RPMI7951 (cell line): ENCODE measurements around the gene ZNF213. TPM values are rescaled to one million over a fixed set of nuclear protein-coding genes. Genes with fewer than 3 reads are reported as not detected.
A peak's percentile ranks its signal among the peaks of the same experiment; 100 is the strongest.

Experiments used
- DNase-seq: peaks from one replicate; pipeline ENCODE4 v3.0.0-alpha.2; 2012; ENCODE audit warnings: low read depth
- total RNA-seq: library from RNA; depleted of rRNA; stranded (reverse); fragments of >200 nt; shearing (Covaris generic); gene quantifications from 2 replicates; pipeline ENCODE4 v1.2.3, GENCODE V29; 2014; rRNA removed

ZNF213 gene
- 1.6 and 2.0 TPM in 2 replicates for total RNA-seq

DNA sequence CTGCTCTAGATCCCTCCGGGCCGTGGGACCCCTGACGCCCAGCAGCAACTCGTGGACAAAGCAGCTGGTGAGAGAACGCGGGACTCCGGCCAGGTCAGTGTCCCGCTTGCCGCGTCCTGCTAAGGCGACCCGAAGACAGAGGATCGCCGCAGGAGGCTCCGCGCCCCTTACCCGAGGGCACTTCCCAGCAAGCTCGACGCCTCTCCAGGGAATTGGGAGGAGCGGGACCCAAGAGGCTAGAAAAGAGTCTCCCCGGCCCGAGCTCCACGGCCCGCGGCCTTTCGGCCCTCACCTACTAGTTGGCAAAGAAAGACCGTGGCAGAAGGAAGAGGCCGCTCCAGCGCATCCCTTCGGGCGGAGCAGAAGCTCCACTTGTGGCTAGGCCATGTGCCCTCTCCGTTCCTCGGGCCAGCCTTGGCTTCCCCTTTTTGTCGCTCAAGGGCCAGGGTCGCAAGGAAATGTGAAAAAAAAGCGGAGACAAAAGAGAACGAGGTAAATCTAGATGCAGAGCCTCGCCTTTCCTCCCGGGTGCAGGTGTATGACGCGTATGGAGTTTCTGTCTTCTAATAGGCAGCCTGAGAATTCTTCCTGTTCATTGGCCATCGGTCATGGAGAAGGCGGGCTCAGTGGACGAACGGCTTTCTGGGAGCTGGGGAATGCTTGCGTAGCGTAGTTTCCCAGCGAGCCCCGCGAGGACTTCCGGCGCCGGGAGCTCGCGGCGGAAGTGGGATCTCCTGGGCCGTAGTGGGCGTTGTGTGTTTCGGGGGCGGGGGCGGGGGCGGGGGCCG is at the start of gene ZNF213:
ZNF213 (plus strand) TSS at position 692 of the 788 bp plus-strand sequence. CDS start 2,252 bp downstream, outside the sequence.
- DNase-seq, result peak; percentile 97

DNA sequence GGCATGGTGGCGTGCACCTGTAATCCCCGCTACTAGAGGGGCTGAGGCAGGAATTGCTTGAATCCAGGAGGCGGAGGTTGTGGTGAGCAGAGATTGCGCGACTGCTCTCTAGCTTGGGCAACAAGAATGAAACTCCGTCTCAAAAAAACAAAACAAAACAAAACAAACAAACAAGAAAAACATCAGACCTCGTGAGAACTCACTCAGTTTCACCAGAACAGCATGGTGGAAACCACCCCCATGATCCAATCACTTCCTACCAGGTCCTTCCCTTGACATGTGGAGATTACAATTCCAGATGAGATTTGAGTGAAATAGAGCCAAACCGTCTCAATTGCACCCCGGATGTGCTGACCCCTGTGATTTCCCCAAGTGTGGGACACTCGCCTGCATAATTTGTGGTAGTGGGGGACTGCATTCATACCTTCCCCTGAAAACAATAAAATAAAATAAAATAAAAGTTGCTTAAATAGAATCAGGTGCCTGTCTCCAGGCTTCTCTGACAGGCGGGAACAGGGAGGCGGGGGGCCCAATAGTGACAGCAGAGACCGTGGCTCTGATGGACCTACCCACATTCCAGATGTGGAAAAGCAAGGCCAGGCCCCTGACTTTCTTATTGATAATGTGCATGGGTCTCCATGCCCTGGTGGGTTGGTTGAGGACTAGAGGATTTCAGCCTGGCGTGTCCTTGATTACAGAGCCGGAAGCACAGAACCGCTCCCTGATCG is 48.8 kb upstream of the ZNF213 start:
- DNase-seq, result no peak

DNA sequence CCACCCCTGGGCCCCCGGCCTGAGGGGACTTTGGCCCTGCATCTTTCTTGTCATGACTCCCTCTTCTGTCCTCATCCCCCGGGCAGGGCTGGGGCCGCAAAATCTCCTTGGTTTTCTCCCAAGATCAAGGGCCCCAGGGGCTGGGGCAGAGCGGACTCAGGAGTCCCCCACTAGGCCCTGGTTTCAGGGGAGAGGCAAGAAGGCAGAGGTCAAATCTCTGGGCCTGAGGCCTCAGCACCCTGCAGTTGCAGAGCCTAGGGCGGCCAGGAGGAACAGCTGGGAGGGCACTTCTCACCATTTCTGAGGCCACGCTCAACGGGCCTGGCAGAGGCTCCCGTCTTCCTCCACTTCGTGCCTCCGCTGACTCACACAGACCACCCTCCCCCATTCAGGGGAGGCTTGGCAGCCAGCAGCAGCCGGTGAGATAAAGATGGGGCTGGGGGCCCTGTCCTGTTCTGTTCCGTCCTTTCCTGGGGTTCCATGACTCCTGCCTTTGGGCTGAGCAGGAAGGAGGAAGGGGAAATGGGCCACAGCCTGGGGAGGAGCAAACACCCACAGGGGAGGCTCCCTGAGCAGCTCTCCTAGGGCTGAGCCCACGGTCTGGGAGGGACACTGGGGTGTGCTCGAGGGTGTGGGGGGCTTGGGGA is 48.1 kb upstream of the ZNF213 start:
- no peak for DNase-seq

- DNase-seq, result no peak
Measured at GRCh38 chr16:3087243-3088235, 47.3 kb upstream of the ZNF213 start.

DNA sequence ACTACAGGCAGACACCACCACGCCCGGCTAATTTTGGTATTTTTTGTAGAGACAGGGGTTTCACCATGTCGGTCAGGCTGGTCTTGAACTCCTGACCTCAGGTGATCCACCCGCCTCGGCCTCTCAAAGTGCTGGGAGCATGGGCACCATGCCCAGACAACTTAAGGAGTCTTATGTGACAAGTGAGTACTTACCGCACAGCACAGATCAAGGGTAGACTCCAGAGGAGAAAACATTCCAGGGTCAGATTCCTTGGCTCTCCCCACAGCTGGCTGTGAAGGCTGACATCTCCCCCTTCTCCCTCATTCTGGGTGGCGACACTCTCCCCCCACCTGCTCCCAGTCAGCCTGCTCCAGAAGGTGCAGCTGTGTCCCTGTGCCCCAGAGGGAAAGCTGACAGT is 46.4 kb upstream of the ZNF213 start:
- no peak for DNase-seq

DNA sequence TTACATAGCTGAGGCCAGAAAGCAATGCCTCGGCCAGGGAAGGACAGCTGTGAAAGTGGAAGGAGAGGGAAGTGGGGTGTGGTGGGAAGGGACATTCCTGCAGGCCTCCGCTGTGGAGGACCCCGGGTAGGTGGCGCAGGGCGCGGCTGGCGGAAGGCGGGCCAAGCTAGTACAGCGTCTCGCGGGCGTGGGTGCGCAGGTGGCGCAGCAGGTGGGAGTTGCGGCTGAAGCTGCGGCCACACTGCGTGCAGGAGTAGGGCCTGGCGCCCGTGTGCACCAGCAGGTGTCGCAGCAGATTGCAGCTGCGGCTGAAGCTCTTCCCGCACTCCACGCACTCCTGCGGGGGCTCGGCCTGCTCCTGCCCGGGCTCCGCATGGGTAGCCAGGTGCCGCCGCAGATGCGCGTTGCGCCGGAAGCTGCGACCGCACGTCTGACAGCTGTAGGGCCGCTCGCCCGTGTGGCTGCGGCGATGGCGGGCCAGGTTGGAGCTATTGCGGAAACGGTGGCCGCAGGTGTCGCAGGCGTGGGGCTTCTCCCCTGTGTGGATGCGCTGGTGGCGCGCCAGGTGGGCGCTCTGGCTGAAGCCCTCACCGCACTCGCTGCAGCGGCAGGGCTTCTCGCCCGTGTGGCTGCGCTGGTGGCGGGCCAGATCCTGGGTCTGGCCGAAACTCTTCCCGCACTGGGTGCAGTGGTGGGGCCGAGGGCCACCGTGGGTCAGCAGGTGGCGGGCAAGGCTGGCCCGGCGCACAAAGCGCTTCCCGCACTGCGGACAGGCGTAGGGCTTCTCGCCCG is 45.7 kb upstream of the ZNF213 start:
- no peak for DNase-seq

DNA sequence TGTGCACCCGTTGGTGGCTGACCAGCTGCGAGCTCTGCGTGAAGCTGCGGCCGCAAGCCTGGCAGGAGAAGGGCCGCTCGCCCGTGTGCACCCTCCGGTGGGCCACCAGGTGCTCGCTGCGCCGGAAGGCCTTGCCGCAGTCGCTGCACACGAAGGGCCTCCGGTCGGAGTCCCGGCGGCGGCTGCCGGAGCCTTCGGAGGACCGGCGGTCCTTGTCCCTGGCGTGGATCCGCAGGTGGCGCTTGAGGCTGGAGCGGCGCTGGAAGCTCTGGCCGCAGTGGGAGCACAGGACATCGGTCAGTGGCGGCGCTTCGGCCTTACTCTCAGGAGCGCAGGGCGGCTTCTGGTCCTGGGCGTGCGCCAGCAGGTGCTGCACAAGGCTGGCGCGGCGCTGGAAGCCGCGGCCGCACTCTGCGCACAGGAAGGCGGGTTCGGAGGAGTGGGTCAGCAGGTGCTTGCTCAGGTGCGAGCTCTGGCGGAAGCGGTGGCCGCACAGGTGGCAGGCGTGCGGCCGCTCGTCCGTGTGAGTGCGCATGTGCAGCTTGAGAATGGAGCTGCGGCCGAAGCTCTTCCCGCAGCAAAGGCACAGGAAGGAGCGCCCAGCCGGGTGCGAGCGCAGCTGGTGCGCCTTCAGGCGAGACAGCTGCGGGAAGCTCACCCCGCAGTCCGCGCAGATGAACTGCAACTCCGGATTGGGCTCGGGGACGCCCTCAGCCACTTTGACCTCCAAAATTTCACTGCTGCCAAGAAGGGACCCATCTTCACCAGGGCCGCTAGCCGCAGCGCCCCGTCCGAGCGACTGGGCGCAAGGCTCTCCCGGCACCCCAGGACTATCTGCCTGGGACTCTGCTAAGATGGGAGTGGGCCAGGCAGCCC is 44.9 kb upstream of the ZNF213 start:
- DNase-seq, result no peak

GRCh38 chr16:3091551-3091950 is 43.3 kb upstream of the ZNF213 start:
- no peak for DNase-seq

DNA sequence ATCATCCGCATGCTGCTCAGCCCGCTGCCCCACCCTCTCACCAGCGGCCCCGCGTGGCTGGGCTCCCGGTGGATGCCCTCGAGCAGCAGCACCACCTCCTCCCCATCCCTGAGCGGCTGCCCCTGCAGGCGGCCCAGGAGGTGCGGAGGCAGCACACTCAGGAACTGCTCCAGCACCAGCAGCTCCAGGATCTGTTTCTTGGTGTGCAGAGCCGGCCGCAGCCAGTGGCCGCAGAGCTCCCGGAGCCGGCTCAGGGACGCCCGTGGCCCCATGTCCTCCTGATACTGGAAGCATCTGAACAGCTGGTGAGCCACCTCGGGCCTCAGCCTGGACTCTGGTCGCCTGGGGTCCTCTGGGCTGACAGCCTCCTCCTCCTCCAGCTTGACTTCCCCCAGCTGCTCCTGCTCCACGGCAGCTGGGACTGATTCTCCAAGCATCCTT is 42.3 kb upstream of the ZNF213 start:
- no peak for DNase-seq

DNA sequence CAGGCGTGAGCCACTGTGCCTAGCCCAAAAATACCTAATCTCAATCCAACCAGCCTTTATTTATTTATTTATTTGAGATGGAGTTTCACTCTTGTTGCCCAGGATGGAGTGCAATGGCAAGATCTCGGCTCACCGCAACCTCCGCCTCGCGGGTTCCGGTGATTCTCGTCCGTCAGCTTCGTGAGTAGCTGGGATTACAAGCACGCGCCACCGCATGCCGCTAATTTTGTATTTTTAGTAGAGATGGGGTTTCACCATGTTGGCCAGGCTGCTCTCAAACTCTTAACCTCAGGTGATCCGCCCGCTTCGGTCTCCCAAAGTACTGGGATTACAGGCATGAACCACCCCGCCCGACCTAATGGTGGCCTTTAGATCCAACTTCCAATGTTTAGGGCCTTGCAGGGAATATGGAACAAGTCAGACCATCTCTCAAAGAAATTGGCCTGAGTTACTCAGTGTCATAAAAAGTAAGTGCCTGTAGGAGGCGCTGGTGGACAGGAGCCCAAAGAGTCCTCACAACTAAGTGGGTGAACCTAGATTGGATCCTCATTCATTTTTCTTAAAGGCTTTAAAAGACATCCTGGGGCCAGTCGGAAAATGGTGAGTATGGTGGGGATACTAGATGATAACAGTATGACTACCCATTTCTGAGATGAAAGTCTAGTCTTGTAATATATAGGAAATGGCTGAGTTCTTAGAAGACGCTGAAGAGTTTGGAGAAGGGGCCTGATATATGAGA is 40.4 kb upstream of the ZNF213 start:
- DNase-seq, result peak; percentile 37

DNA sequence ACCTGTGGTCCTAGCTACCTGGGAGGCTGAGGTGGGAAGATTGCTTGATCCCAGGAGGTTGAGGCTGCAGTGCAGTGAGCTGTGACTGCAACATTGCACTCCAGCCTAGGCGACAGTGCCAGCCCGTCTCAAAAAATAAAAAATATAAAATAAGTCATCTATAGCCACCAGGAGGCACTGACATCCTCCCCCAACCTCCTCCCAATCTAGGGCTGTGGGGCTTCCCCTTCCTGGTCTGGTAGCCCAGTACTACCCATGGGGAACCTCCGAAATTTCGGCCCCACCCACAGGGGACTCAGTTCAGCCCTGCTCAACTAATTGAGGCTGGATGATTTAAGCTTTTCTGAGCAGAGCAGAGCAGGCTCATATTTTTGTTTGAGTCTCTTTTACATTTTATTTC is 39.0 kb upstream of the ZNF213 start:
- DNase-seq, result no peak

DNA sequence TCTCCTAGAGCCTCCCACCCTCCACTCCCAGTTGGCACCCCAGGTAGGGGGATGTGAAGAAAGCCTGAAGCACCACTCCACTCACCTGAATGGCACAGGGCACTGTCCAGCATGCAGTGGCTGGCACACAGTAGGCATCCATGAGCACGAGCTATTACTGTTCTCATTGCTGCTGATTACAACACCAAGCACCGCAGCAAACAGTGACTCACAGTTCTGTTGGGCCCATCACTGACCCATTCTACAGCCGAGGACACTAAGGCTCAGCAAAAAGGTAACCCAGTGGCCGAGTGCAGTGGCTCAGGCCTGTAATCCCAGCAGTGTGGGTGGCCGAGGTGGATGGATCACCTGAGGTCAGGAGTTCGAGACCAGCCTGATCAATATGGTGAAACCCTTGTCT is 38.5 kb upstream of the ZNF213 start:
- DNase-seq, result no peak

DNA sequence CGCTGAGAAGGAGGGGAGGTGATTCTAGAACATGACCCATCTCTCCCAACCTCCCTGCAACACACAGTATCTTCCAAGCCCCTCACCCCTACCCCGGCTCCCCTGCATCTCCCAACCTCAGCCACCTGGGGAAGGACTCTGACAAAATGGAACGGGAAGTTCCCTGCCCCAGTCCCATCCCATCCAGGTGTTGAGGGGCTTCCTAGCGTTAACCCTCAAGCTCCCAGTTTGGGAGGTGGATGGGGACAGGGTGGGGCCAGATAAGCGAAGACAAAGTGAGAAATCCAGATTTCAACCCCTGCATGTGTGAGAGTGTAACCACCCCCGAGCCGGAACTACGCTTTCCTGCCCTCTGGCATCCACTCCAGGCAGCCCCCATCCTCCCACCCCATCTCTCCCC is 37.6 kb upstream of the ZNF213 start:
- no peak for DNase-seq

GRCh38 chr16:3098459-3099394 is 36.1 kb upstream of the ZNF213 start, which contains the start of gene ZSCAN10:
Gene ZSCAN10 (minus strand): TSS chr16:3099294. CDS start chr16:3092937, 6,357 bp downstream.
- no peak for DNase-seq

DNA sequence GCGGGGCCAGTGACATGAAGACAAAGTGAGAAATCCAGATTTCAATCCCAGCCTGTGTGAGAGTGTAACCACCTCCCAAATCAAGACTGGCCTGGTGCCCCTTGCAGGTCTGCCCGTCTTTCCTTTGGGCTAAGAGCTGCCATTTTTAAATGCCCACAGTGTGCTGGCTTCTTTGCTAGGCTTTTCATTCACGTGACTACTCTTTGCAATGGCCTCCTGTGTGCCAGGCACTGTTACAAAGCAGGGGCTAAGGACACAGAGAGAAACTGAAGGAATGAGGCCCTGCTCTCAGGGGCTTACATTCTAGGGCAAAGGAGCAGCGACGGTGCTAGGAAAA is 35.5 kb upstream of the ZNF213 start:
- no peak for DNase-seq

- DNase-seq, result peak; percentile 84
Measured at GRCh38 chr16:3099732-3100499, 34.9 kb upstream of the ZNF213 start.
